Loucy (cell line): ENCODE results near the gene SRI.

ENCODE experiments used
- EZH2phosphoT487 ChIP-seq: fragments of 200-600 bp; IDR thresholded peaks from 2 replicates; pipeline ENCODE4 v1.6.1; 2018; ENCODE audit warnings: antibody characterized with exemption, mild to moderate bottlenecking, moderate library complexity, borderline replicate concordance
- TF ChIP-seq, protein P1 (sequence below): fragments of 200-600 bp; sonication (generic); conservative IDR thresholded peaks from 2 replicates; pipeline ENCODE4 v1.5.1; 2014; ENCODE audit warnings: mild to moderate bottlenecking, antibody characterized with exemption, low read length

DNA sequence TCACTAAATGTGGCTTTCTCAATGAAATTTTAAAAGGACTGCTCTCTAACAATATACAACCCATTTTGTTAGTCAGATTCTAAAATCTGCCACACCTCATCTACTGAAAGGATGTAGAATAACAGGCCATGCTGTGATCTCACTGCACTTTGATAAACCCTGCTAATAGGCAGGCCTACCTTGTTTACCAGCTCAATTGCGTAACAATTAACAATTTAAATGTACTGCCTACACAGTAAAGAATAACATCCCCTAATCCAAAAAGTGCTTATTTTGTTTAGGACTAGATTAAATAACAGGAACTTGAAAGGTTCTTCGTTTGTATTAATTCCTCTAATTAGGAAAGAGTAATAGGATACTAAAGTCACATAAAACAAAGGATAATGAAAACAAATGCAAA is 4.5 kb downstream of the SRI start:
- TF ChIP-seq, protein P1, sequence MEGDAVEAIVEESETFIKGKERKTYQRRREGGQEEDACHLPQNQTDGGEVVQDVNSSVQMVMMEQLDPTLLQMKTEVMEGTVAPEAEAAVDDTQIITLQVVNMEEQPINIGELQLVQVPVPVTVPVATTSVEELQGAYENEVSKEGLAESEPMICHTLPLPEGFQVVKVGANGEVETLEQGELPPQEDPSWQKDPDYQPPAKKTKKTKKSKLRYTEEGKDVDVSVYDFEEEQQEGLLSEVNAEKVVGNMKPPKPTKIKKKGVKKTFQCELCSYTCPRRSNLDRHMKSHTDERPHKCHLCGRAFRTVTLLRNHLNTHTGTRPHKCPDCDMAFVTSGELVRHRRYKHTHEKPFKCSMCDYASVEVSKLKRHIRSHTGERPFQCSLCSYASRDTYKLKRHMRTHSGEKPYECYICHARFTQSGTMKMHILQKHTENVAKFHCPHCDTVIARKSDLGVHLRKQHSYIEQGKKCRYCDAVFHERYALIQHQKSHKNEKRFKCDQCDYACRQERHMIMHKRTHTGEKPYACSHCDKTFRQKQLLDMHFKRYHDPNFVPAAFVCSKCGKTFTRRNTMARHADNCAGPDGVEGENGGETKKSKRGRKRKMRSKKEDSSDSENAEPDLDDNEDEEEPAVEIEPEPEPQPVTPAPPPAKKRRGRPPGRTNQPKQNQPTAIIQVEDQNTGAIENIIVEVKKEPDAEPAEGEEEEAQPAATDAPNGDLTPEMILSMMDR, result no peak
- TF ChIP-seq EZH2phosphoT487, result no peak
